ENCODE data around the gene CD9.

CD9 gene

GRCh38 chr12:6275928-6276887 lies 76.0 kb downstream of the CD9 start:
- H3K4me1 ChIP-seq (ENCODE audit: control insufficient read depth, insufficient read depth, low read length) = peaks cover 19% of the 10 kb centered on the region
- WGBS (ENCODE audit: insufficient coverage, insufficient read length) = no CpG with 5 or more reads among the region's 16 CpGs
- no peak overlapping the region for H3K27ac ChIP-seq (ENCODE audit: low read length)
- no peak for DNase-seq (ENCODE audit: low read depth, low spot score)
- H3K4me3 ChIP-seq (ENCODE audit: low read length) = no peak overlapping the region
- no peaks in the 10 kb centered on the region for H3K27me3 ChIP-seq (ENCODE audit: control insufficient read depth, insufficient read depth, low read length)
- H3K9me3 ChIP-seq (ENCODE audit: control insufficient read depth, insufficient read depth, low read length) = no peaks in the 10 kb centered on the region
- H3K36me3 ChIP-seq (ENCODE audit: control insufficient read depth, insufficient read depth, low read length) = no peaks in the 10 kb centered on the region

DNA sequence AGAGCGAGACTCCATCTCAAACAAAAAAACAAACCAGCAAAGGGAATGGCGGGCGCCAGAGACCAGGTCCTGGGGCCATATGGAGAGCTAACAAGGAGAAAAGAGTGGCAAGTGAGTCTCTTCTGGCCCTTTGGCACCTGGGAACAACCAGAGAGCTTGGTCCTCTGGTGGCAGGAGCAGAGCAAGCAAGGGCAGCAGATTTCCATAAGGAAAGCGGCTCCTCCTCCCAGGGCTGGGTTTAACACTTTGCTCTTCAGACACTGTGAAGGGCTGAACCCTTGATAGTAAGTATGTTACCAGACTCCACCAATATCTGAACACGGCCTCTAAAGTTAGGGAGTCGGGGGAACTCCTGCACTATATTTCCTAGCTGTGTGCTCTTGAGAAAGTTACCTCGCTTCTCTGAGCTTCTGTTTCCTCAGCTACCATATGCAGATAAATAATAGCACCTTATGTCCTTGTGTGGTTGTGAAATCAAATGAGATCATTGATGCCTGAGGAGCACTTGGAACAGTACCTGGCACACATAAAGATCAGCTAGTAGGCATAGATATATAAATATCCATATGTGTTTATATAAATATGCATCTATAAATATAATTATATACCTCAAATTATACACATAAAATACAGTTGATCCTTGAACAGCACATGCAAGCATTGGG lies 76.9 kb downstream of the CD9 start:
- no peaks in the 10 kb centered on the region for H3K27me3 ChIP-seq (ENCODE audit: control insufficient read depth, insufficient read depth, low read length)
- no peak overlapping the region for H3K27ac ChIP-seq (ENCODE audit: low read length)
- no peak for DNase-seq (ENCODE audit: low read depth, low spot score)
- peaks cover 21% of the 10 kb centered on the region for H3K4me1 ChIP-seq (ENCODE audit: control insufficient read depth, insufficient read depth, low read length)
- no peak overlapping the region for H3K4me3 ChIP-seq (ENCODE audit: low read length)
- WGBS (ENCODE audit: insufficient coverage, insufficient read length) = no CpG with 5 or more reads among the region's 7 CpGs
- H3K9me3 ChIP-seq (ENCODE audit: control insufficient read depth, insufficient read depth, low read length) = no peaks in the 10 kb centered on the region
- no peaks in the 10 kb centered on the region for H3K36me3 ChIP-seq (ENCODE audit: control insufficient read depth, insufficient read depth, low read length)

- WGBS (ENCODE audit: insufficient coverage, insufficient read length) = no CpG with 5 or more reads among the region's 15 CpGs
- H3K36me3 ChIP-seq (ENCODE audit: control insufficient read depth, insufficient read depth, low read length) = no peaks in the 10 kb centered on the region
- H3K4me1 ChIP-seq (ENCODE audit: control insufficient read depth, insufficient read depth, low read length) = peaks cover 14% of the 10 kb centered on the region
- H3K27me3 ChIP-seq (ENCODE audit: control insufficient read depth, insufficient read depth, low read length) = no peaks in the 10 kb centered on the region
- H3K27ac ChIP-seq (ENCODE audit: low read length) = no peak overlapping the region
- H3K4me3 ChIP-seq (ENCODE audit: low read length) = peak overlapping the region; percentile 60; the same call in 1 of the 2 replicates
- no peaks in the 10 kb centered on the region for H3K9me3 ChIP-seq (ENCODE audit: control insufficient read depth, insufficient read depth, low read length)
- DNase-seq (ENCODE audit: low read depth, low spot score) = no peak
Observed at GRCh38 chr12:6277982-6278438, 77.8 kb downstream of the CD9 start.

DNA sequence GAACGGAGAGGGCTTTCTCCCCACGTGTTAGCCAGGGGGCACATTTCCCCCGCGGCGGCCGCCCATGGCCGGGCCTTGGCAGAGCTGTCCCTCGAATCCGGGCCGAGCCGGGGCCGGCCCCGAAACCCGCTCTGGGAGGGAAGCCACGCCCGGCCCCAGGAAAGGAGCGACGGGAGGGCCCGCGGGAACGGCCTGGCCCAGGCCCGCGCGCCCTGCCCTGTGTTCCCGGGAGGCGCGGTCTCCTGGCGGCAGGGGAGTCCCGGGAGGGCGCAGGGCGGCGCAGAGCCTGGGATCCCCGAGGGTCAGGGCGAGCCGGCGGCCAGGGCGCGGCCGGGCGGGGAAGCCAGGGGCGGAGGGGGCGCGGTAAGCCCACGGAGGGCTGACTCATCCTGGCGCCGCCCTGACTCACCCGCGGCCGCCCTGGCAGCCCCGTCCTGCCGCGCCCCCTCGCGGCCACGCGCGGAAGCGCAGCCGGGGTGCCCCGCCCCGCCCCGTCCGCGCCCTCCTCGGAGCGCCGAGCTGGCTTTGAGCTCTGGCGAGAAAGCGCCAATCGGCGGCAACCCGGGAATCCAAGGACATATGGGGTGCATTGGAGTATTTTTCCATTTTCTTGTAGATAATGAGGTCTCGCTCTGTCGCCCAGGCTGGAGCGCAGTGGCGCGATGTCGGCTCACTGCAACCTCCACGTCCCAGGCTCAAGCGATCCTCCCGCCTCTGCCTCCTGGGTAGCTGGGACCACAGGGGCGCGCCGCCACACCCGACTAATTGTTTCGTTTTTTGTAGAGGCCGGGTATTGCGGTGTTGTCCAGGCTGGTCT lies 78.4 kb downstream of the CD9 start:
- H3K4me3 ChIP-seq (ENCODE audit: low read length) = peak overlapping the region; percentile 60; the same call in 1 of the 2 replicates
- DNase-seq (ENCODE audit: low read depth, low spot score) = no peak
- peaks cover 10% of the 10 kb centered on the region for H3K4me1 ChIP-seq (ENCODE audit: control insufficient read depth, insufficient read depth, low read length)
- no peak overlapping the region for H3K27ac ChIP-seq (ENCODE audit: low read length)
- no peaks in the 10 kb centered on the region for H3K9me3 ChIP-seq (ENCODE audit: control insufficient read depth, insufficient read depth, low read length)
- WGBS (ENCODE audit: insufficient coverage, insufficient read length) = no CpG with 5 or more reads among the region's 88 CpGs
- no peaks in the 10 kb centered on the region for H3K36me3 ChIP-seq (ENCODE audit: control insufficient read depth, insufficient read depth, low read length)
- H3K27me3 ChIP-seq (ENCODE audit: control insufficient read depth, insufficient read depth, low read length) = no peaks in the 10 kb centered on the region

DNA sequence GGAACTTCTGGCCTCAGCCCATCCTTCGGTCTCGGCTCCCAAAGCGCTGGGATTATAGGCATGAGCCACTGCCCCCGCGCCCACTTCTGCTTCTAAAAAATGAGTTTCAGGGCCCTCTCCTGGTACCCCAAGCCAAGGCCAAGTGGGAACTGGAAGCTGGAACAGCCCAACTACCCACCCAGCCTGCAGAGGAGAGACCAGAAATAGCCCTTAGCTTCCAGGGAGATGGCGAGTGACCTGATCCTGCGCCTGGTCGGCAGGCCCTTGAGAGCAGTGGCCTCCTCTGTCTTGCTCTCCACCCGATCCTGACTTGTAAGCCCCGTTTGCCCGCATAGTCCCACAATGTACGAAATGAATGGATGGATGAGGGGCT lies 79.0 kb downstream of the CD9 start:
- no CpG with 5 or more reads among the region's 12 CpGs for WGBS (ENCODE audit: insufficient coverage, insufficient read length)
- Histone ChIP-seq H3K27me3 (ENCODE audit: control insufficient read depth, insufficient read depth, low read length) (no peaks in the 10 kb centered on the region), H3K4me1 (ENCODE audit: control insufficient read depth, insufficient read depth, low read length) (peaks cover 7% of the 10 kb centered on the region), H3K36me3 (ENCODE audit: control insufficient read depth, insufficient read depth, low read length) (no peaks in the 10 kb centered on the region), H3K9me3 (ENCODE audit: control insufficient read depth, insufficient read depth, low read length) (no peaks in the 10 kb centered on the region), H3K27ac (ENCODE audit: low read length) (no peak overlapping the region), H3K4me3 (ENCODE audit: low read length) (no peak overlapping the region)
- DNase-seq (ENCODE audit: low read depth, low spot score) = no peak

- no peak overlapping the region for H3K27ac ChIP-seq (ENCODE audit: low read length)
- H3K36me3 ChIP-seq (ENCODE audit: control insufficient read depth, insufficient read depth, low read length) = no peaks in the 10 kb centered on the region
Observed at GRCh38 chr12:6279631-6280030, 79.4 kb downstream of the CD9 start.

GRCh38 chr12:6280053-6280469 lies 79.9 kb downstream of the CD9 start:
- H3K27ac ChIP-seq (ENCODE audit: low read length) = no peak overlapping the region
- no peak for DNase-seq (ENCODE audit: low read depth, low spot score)
- no CpG with 5 or more reads among the region's 2 CpGs for WGBS (ENCODE audit: insufficient coverage, insufficient read length)
- no peaks in the 10 kb centered on the region for H3K9me3 ChIP-seq (ENCODE audit: control insufficient read depth, insufficient read depth, low read length)
- H3K27me3 ChIP-seq (ENCODE audit: control insufficient read depth, insufficient read depth, low read length) = no peaks in the 10 kb centered on the region
- H3K36me3 ChIP-seq (ENCODE audit: control insufficient read depth, insufficient read depth, low read length) = no peaks in the 10 kb centered on the region
- H3K4me3 ChIP-seq (ENCODE audit: low read length) = no peak overlapping the region
- peaks cover 5% of the 10 kb centered on the region for H3K4me1 ChIP-seq (ENCODE audit: control insufficient read depth, insufficient read depth, low read length)

More at GRCh38 chr12:6279631-6280030, 79.4 kb downstream of the CD9 start:
- no CpG with 5 or more reads among the region's 8 CpGs for WGBS (ENCODE audit: insufficient coverage, insufficient read length)
- Histone ChIP-seq H3K27me3 (ENCODE audit: control insufficient read depth, insufficient read depth, low read length) (no peaks in the 10 kb centered on the region), H3K9me3 (ENCODE audit: control insufficient read depth, insufficient read depth, low read length) (no peaks in the 10 kb centered on the region), H3K4me3 (ENCODE audit: low read length) (no peak overlapping the region), H3K4me1 (ENCODE audit: control insufficient read depth, insufficient read depth, low read length) (peaks cover 5% of the 10 kb centered on the region)
- no peak for DNase-seq (ENCODE audit: low read depth, low spot score)

GRCh38 chr12:6280672-6281071 lies 80.5 kb downstream of the CD9 start:
- H3K4me1 ChIP-seq (ENCODE audit: control insufficient read depth, insufficient read depth, low read length) = peaks cover 5% of the 10 kb centered on the region
- H3K4me3 ChIP-seq (ENCODE audit: low read length) = no peak overlapping the region
- H3K9me3 ChIP-seq (ENCODE audit: control insufficient read depth, insufficient read depth, low read length) = no peaks in the 10 kb centered on the region
- H3K36me3 ChIP-seq (ENCODE audit: control insufficient read depth, insufficient read depth, low read length) = no peaks in the 10 kb centered on the region
- no CpG with 5 or more reads among the region's 11 CpGs for WGBS (ENCODE audit: insufficient coverage, insufficient read length)
- H3K27me3 ChIP-seq (ENCODE audit: control insufficient read depth, insufficient read depth, low read length) = no peaks in the 10 kb centered on the region
- no peak for DNase-seq (ENCODE audit: low read depth, low spot score)
- no peak overlapping the region for H3K27ac ChIP-seq (ENCODE audit: low read length)

- no peak for DNase-seq (ENCODE audit: low read depth, low spot score)
- H3K27me3 ChIP-seq (ENCODE audit: control insufficient read depth, insufficient read depth, low read length) = no peaks in the 10 kb centered on the region
- no peaks in the 10 kb centered on the region for H3K9me3 ChIP-seq (ENCODE audit: control insufficient read depth, insufficient read depth, low read length)
- H3K4me3 ChIP-seq (ENCODE audit: low read length) = no peak overlapping the region
- H3K4me1 ChIP-seq (ENCODE audit: control insufficient read depth, insufficient read depth, low read length) = peaks cover 5% of the 10 kb centered on the region
- WGBS (ENCODE audit: insufficient coverage, insufficient read length) = no CpG with 5 or more reads among the region's 13 CpGs
- H3K36me3 ChIP-seq (ENCODE audit: control insufficient read depth, insufficient read depth, low read length) = no peaks in the 10 kb centered on the region
- H3K27ac ChIP-seq (ENCODE audit: low read length) = no peak overlapping the region
Observed at GRCh38 chr12:6281081-6281809, 81.0 kb downstream of the CD9 start.
